DND-41 (cell line): Measurements from ENCODE around the gene PSD4.

ENCODE experiments used
- EZH2 ChIP-seq: IDR thresholded peaks from 3 replicates; pipeline ENCODE4 v1.6.1; 2012; ENCODE audit warnings: borderline replicate concordance, low read depth, mild to moderate bottlenecking, moderate library complexity, low read length, inconsistent platforms; ENCODE audit not compliant: severe bottlenecking
- TF ChIP-seq, protein P1 (sequence below): IDR thresholded peaks from 2 replicates; pipeline ENCODE4 v1.5.1; 2012; ENCODE audit warnings: borderline replicate concordance, low read length, moderate library complexity, mild to moderate bottlenecking; ENCODE audit not compliant: poor library complexity, severe bottlenecking; ENCODE audit errors: extremely low read depth

DNA sequence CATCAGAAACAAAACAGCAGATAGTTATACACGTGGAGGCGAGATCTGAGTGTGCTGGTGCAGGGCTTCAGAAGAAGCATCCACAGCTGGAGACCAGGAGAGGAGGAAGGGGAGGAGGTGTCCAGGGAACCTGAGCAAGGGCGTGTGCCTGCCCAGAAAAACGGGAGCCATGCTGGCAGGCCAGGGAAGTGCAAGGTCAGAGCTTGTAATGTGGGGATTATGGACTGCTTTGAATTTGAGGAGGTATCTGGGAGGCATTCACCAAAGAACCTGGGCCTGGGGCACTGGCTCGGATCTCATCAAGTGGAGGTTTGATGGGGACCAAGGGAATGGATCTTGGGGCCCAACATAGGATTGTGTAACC lies 12.6 kb downstream of the PSD4 start:
- TF ChIP-seq, protein P1, sequence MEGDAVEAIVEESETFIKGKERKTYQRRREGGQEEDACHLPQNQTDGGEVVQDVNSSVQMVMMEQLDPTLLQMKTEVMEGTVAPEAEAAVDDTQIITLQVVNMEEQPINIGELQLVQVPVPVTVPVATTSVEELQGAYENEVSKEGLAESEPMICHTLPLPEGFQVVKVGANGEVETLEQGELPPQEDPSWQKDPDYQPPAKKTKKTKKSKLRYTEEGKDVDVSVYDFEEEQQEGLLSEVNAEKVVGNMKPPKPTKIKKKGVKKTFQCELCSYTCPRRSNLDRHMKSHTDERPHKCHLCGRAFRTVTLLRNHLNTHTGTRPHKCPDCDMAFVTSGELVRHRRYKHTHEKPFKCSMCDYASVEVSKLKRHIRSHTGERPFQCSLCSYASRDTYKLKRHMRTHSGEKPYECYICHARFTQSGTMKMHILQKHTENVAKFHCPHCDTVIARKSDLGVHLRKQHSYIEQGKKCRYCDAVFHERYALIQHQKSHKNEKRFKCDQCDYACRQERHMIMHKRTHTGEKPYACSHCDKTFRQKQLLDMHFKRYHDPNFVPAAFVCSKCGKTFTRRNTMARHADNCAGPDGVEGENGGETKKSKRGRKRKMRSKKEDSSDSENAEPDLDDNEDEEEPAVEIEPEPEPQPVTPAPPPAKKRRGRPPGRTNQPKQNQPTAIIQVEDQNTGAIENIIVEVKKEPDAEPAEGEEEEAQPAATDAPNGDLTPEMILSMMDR = no peak
- TF ChIP-seq EZH2 = no peak
